Measurements from ENCODE around the gene C1QTNF8.

C1QTNF8 gene

GRCh38 chr16:1049113-1049975, 46.7 kb downstream of the C1QTNF8 start:
- no peaks in the 10 kb centered on the region for H3K36me3 Mint-ChIP-seq (ENCODE audit: low read depth)
- no peaks in the 10 kb centered on the region for H3K27me3 Mint-ChIP-seq (ENCODE audit: low read depth)
- no peak overlapping the region for H3K4me3 Mint-ChIP-seq
- peaks cover 15% of the 10 kb centered on the region for H3K4me1 Mint-ChIP-seq
- TF ChIP-seq CTCF (IDR thresholded peaks at IDR 0.05; ENCODE audit: unreplicated experiment in 3 of 3), result no peak
- no peak overlapping the region for H3K27ac Mint-ChIP-seq
- H3K9me3 Mint-ChIP-seq, result no peaks in the 10 kb centered on the region

GRCh38 chr16:1048442-1049112, 47.5 kb downstream of the C1QTNF8 start:
- Mint-ChIP-seq H3K27ac (no peak overlapping the region), H3K4me1 (peaks cover 15% of the 10 kb centered on the region), H3K9me3 (no peaks in the 10 kb centered on the region), H3K27me3 (ENCODE audit: low read depth) (no peaks in the 10 kb centered on the region), H3K36me3 (ENCODE audit: low read depth) (no peaks in the 10 kb centered on the region), H3K4me3 (no peak overlapping the region)
- no peak for TF ChIP-seq CTCF (IDR thresholded peaks at IDR 0.05; ENCODE audit: unreplicated experiment in 3 of 3)

- Mint-ChIP-seq H3K36me3 (ENCODE audit: low read depth) (no peaks in the 10 kb centered on the region), H3K4me3 (no peak overlapping the region), H3K27ac (no peak overlapping the region), H3K9me3 (no peaks in the 10 kb centered on the region), H3K4me1 (peaks cover 15% of the 10 kb centered on the region), H3K27me3 (ENCODE audit: low read depth) (no peaks in the 10 kb centered on the region)
- no peak for TF ChIP-seq CTCF (IDR thresholded peaks at IDR 0.05; ENCODE audit: unreplicated experiment in 3 of 3)
These were observed 48.2 kb downstream of the C1QTNF8 start for GRCh38 chr16:1047801-1048200.

- no peak overlapping the region for H3K27ac Mint-ChIP-seq
These were observed 48.9 kb downstream of the C1QTNF8 start for GRCh38 chr16:1047123-1047522.

GRCh38 chr16:1045993-1046911, 49.8 kb downstream of the C1QTNF8 start:
- TF ChIP-seq CTCF (IDR thresholded peaks at IDR 0.05; ENCODE audit: unreplicated experiment in 3 of 3), result no peak
- Mint-ChIP-seq H3K4me3 (no peak overlapping the region), H3K36me3 (ENCODE audit: low read depth) (peaks cover 6% of the 10 kb centered on the region), H3K9me3 (peaks cover 10% of the 10 kb centered on the region), H3K27me3 (ENCODE audit: low read depth) (no peaks in the 10 kb centered on the region), H3K27ac (no peak overlapping the region), H3K4me1 (peaks cover 24% of the 10 kb centered on the region)

More at GRCh38 chr16:1047123-1047522, 48.9 kb downstream of the C1QTNF8 start:
- Mint-ChIP-seq H3K9me3 (peaks cover 5% of the 10 kb centered on the region), H3K4me3 (no peak overlapping the region), H3K4me1 (peaks cover 20% of the 10 kb centered on the region), H3K36me3 (ENCODE audit: low read depth) (peaks cover 5% of the 10 kb centered on the region), H3K27me3 (ENCODE audit: low read depth) (no peaks in the 10 kb centered on the region)
- TF ChIP-seq CTCF (IDR thresholded peaks at IDR 0.05; ENCODE audit: unreplicated experiment in 3 of 3), result no peak

All from nephron (organoid).